SK-N-SH (cell line): ENCODE measurements around the gene SSTR5.

Source experiments
- CHD2 ChIP-seq: fragments of 150-350 bp; IDR thresholded peaks from 2 replicates; pipeline ENCODE4 v1.6.1; 2018; ENCODE audit warnings: low read length; ENCODE audit not compliant: partially characterized antibody
- IRF3 ChIP-seq: fragments of 150-350 bp; IDR thresholded peaks from 2 replicates; pipeline ENCODE4 v1.6.1; 2016; ENCODE audit warnings: mild to moderate bottlenecking, low read depth, low read length
- MXI1 ChIP-seq: IDR thresholded peaks from 2 replicates; pipeline ENCODE4 v1.6.1; 2012; ENCODE audit warnings: mild to moderate bottlenecking, low read depth, low read length, improper control_type of control experiment
- NRF1 ChIP-seq: IDR thresholded peaks from 2 replicates; pipeline ENCODE4 v1.6.1; 2012; ENCODE audit warnings: low read depth, mild to moderate bottlenecking, low read length
- POLR2AphosphoS5 ChIP-seq: IDR thresholded peaks from 2 replicates; pipeline ENCODE4 v1.6.1; 2012; ENCODE audit warnings: low read depth, low read length
- REST ChIP-seq: IDR thresholded peaks from 2 replicates; pipeline ENCODE4 v1.6.1; 2012; ENCODE audit warnings: mild to moderate bottlenecking, low read depth, low read length, moderate library complexity
- SMC3 ChIP-seq: IDR thresholded peaks from 2 replicates; pipeline ENCODE4 v1.6.1; 2012; ENCODE audit warnings: low read depth, low read length, improper control_type of control experiment
- TAF1 ChIP-seq: IDR thresholded peaks from 2 replicates; pipeline ENCODE4 v1.6.1; 2012; ENCODE audit warnings: low read depth, mild to moderate bottlenecking, low read length, moderate library complexity, borderline replicate concordance
- TCF12 ChIP-seq: IDR thresholded peaks from 2 replicates; pipeline ENCODE4 v1.4.0; 2012
- TEAD4 ChIP-seq: IDR thresholded peaks from 2 replicates; pipeline ENCODE4 v1.4.0; 2012; ENCODE audit warnings: mild to moderate bottlenecking, borderline replicate concordance; ENCODE audit not compliant: insufficient read depth
- YY1 ChIP-seq: IDR thresholded peaks from 2 replicates; pipeline ENCODE4 v1.4.0; 2012; ENCODE audit warnings: low read depth, mild to moderate bottlenecking
- TF ChIP-seq, protein P1 (sequence below): fragments of 200-600 bp; sonication (generic); IDR thresholded peaks from 2 replicates; pipeline ENCODE4 v1.6.1; 2017; ENCODE audit warnings: antibody characterized with exemption, mild to moderate bottlenecking, moderate library complexity
- TF ChIP-seq, protein P2 (sequence below): fragments of 150-350 bp; IDR thresholded peaks from 2 replicates; pipeline ENCODE4 v1.6.1; 2017; ENCODE audit warnings: antibody characterized with exemption, low read length, low read depth, borderline replicate concordance
- TF ChIP-seq, protein P3 (sequence below): IDR thresholded peaks from 2 replicates; pipeline ENCODE4 v1.4.0; 2012; ENCODE audit warnings: low read depth

GRCh38 chr16:1029259-1029545, 43.3 kb upstream of the SSTR5 start:
- TF ChIP-seq, protein P1, sequence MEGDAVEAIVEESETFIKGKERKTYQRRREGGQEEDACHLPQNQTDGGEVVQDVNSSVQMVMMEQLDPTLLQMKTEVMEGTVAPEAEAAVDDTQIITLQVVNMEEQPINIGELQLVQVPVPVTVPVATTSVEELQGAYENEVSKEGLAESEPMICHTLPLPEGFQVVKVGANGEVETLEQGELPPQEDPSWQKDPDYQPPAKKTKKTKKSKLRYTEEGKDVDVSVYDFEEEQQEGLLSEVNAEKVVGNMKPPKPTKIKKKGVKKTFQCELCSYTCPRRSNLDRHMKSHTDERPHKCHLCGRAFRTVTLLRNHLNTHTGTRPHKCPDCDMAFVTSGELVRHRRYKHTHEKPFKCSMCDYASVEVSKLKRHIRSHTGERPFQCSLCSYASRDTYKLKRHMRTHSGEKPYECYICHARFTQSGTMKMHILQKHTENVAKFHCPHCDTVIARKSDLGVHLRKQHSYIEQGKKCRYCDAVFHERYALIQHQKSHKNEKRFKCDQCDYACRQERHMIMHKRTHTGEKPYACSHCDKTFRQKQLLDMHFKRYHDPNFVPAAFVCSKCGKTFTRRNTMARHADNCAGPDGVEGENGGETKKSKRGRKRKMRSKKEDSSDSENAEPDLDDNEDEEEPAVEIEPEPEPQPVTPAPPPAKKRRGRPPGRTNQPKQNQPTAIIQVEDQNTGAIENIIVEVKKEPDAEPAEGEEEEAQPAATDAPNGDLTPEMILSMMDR: no peak
- TF ChIP-seq, protein P2, sequence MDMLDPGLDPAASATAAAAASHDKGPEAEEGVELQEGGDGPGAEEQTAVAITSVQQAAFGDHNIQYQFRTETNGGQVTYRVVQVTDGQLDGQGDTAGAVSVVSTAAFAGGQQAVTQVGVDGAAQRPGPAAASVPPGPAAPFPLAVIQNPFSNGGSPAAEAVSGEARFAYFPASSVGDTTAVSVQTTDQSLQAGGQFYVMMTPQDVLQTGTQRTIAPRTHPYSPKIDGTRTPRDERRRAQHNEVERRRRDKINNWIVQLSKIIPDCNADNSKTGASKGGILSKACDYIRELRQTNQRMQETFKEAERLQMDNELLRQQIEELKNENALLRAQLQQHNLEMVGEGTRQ: no peak
- TF ChIP-seq SMC3 (no peak), MXI1 (no peak), POLR2AphosphoS5 (no peak), REST (no peak), IRF3 (no peak), TAF1 (no peak), CHD2 (no peak), YY1 (no peak), TCF12 (no peak), TEAD4 (no peak), NRF1 (no peak)
- TF ChIP-seq, protein P3, sequence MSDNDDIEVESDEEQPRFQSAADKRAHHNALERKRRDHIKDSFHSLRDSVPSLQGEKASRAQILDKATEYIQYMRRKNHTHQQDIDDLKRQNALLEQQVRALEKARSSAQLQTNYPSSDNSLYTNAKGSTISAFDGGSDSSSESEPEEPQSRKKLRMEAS: no peak
